Measurements from ENCODE around the gene ONECUT2.

Gene ONECUT2

GRCh38 chr18:57523171-57523956, 88.2 kb downstream of the ONECUT2 start:
- DNase-seq (ENCODE audit: low read depth, low spot score) = no peak

- DNase-seq (ENCODE audit: low read depth, low spot score) = no peak
Measured at GRCh38 chr18:57527556-57528229, 92.5 kb downstream of the ONECUT2 start.

- no peak for DNase-seq (ENCODE audit: low read depth, low spot score)
Measured at GRCh38 chr18:57529151-57529550, 94.0 kb downstream of the ONECUT2 start.

GRCh38 chr18:57533006-57533867, 98.1 kb downstream of the ONECUT2 start:
- no peak for DNase-seq (ENCODE audit: low read depth, low spot score)

- no peak for DNase-seq (ENCODE audit: low read depth, low spot score)
Measured at GRCh38 chr18:57533868-57534510, 98.8 kb downstream of the ONECUT2 start.

GRCh38 chr18:57534511-57534909, 99.3 kb downstream of the ONECUT2 start:
- DNase-seq (ENCODE audit: low read depth, low spot score) = no peak

GRCh38 chr18:57538614-57539013, 103.4 kb downstream of the ONECUT2 start:
- no peak for DNase-seq (ENCODE audit: low read depth, low spot score)

GRCh38 chr18:57539702-57540101, 104.5 kb downstream of the ONECUT2 start:
- DNase-seq (ENCODE audit: low read depth, low spot score) = no peak

Measured in activated naive CD8-positive, alpha-beta T cell treated with anti-CD3 and anti-CD28 coated beads, Interleukin-2, amount 50 U/mL, for 16 hours (primary cell).